IPS-15b (cell line): Measurements from ENCODE around the gene RABGAP1L.

ENCODE experiments used
- H3K27me3 ChIP-seq: one replicate; pipeline ENCODE4 v1.6.1; 2013; ENCODE audit warnings: low read length; ENCODE audit not compliant: control insufficient read depth, insufficient read depth
- H3K36me3 ChIP-seq: one replicate; pipeline ENCODE4 v1.6.1; 2013; ENCODE audit warnings: low read length; ENCODE audit not compliant: control insufficient read depth, insufficient read depth
- H3K4me1 ChIP-seq: one replicate; pipeline ENCODE4 v1.6.1; 2013; ENCODE audit warnings: mild to moderate bottlenecking, low read length; ENCODE audit not compliant: control insufficient read depth, insufficient read depth
- H3K4me3 ChIP-seq: one replicate; pipeline ENCODE4 v1.5.1; 2013; ENCODE audit warnings: low read depth, low read length
- H3K9ac ChIP-seq: one replicate; pipeline ENCODE4 v1.6.1; 2013; ENCODE audit warnings: low read depth, mild to moderate bottlenecking, low read length
- H3K9me3 ChIP-seq: one replicate; pipeline ENCODE4 v1.6.1; 2013; ENCODE audit warnings: mild to moderate bottlenecking, low read length; ENCODE audit not compliant: control insufficient read depth, insufficient read depth

Gene RABGAP1L

GRCh38 chr1:174768949-174769348 is 609.6 kb downstream of the RABGAP1L start:
- Histone ChIP-seq H3K36me3 (no peaks in the 10 kb centered on the region), H3K4me3 (no peak overlapping the region), H3K9ac (no peak overlapping the region), H3K27me3 (no peaks in the 10 kb centered on the region), H3K9me3 (no peaks in the 10 kb centered on the region), H3K4me1 (no peaks in the 10 kb centered on the region)

GRCh38 chr1:174769961-174770549 is 610.7 kb downstream of the RABGAP1L start:
- Histone ChIP-seq H3K9ac (no peak overlapping the region), H3K4me3 (no peak overlapping the region), H3K9me3 (no peaks in the 10 kb centered on the region), H3K4me1 (no peaks in the 10 kb centered on the region), H3K27me3 (no peaks in the 10 kb centered on the region), H3K36me3 (no peaks in the 10 kb centered on the region)

GRCh38 chr1:174775621-174776020 is 616.3 kb downstream of the RABGAP1L start:
- no peak overlapping the region for H3K9ac ChIP-seq
- H3K9me3 ChIP-seq: no peaks in the 10 kb centered on the region
- no peaks in the 10 kb centered on the region for H3K27me3 ChIP-seq
- no peaks in the 10 kb centered on the region for H3K36me3 ChIP-seq
- no peaks in the 10 kb centered on the region for H3K4me1 ChIP-seq
- no peak overlapping the region for H3K4me3 ChIP-seq

DNA sequence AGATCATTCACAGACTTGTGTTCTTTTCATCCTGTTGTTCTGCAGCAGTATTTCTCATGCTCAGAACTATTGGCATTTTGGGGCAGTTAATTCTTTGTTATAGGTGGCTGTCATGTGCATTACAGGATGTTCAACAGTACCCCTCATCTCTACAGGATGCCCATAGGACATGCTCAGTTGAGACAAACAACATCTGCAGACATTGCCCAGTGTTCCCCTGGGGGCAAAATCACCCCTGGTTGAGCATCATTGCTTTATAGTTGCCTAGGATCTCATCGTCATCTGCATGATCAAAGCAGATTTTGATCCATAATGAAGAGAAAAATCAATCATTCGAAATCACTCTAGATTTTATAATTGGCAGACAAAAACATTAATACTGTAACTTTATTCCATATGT is 617.9 kb downstream of the RABGAP1L start:
- Histone ChIP-seq H3K4me1 (no peaks in the 10 kb centered on the region), H3K4me3 (no peak overlapping the region), H3K9ac (no peak overlapping the region), H3K27me3 (no peaks in the 10 kb centered on the region), H3K36me3 (no peaks in the 10 kb centered on the region), H3K9me3 (no peaks in the 10 kb centered on the region)

GRCh38 chr1:174785510-174785909 is 626.2 kb downstream of the RABGAP1L start:
- Histone ChIP-seq H3K9me3 (no peaks in the 10 kb centered on the region), H3K36me3 (no peaks in the 10 kb centered on the region), H3K27me3 (no peaks in the 10 kb centered on the region), H3K9ac (no peak overlapping the region), H3K4me3 (no peak overlapping the region), H3K4me1 (peaks cover 6% of the 10 kb centered on the region)

DNA sequence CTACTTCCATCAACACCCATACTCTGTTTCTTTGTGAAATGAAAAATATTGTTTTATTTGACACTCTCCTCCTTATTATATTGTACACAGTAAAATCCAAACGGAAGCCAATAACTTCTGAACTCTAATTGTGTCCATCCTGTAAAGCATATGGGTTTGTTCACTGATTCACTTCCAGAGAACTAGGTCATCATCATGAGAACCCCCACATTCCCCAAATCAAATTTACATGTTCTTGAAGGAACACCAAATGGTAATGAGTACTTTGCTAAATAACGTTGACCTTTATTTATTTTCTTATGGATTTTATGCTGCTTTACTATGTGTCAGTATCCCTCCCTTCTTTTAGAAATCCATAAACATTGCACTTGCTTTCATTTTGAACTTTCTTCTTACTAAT is 627.0 kb downstream of the RABGAP1L start:
- Histone ChIP-seq H3K9ac (no peak overlapping the region), H3K4me1 (peaks cover 6% of the 10 kb centered on the region), H3K4me3 (no peak overlapping the region), H3K36me3 (no peaks in the 10 kb centered on the region), H3K27me3 (no peaks in the 10 kb centered on the region), H3K9me3 (no peaks in the 10 kb centered on the region)

DNA sequence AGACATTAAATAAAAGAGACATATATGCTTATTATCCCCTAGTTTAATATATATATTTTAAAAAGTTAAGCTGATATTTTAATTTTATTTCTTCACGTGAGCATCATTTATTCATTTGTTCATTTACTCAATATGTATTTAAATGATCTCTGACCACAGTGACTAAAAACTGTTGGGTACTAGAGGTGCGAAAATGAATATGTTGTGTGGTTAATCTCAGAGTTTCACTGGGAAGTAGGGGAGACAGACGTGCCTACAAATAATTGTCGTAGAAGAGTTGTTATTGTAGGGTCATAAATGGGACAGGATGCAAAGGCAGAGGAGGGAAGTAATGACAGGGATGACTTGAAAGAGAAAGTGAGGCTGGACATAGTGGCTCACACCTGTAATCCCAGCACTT is 627.4 kb downstream of the RABGAP1L start:
- peaks cover 6% of the 10 kb centered on the region for H3K4me1 ChIP-seq
- no peak overlapping the region for H3K4me3 ChIP-seq
- H3K9ac ChIP-seq: no peak overlapping the region
- H3K9me3 ChIP-seq: no peaks in the 10 kb centered on the region
- H3K36me3 ChIP-seq: no peaks in the 10 kb centered on the region
- H3K27me3 ChIP-seq: no peaks in the 10 kb centered on the region

DNA sequence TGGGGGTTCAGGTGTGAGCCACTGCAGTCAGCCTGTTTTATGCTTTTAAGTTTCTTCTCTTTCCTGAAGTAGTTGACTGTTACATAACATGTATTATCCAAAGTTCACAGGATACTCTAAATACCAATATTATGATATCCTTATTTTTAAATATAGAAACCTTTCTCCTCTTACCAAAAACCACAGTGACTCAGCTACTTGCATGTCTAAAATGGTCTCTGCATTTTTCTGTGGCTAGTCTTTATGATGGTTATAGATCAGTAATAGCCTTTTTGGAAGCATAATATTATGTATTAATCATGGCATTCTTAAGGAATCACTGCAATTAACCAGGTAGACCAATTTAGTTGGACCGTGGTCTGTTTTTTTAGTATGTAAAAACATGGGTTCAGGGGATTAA is 629.7 kb downstream of the RABGAP1L start:
- H3K36me3 ChIP-seq: no peaks in the 10 kb centered on the region
- no peaks in the 10 kb centered on the region for H3K27me3 ChIP-seq
- H3K9ac ChIP-seq: no peak overlapping the region
- H3K4me3 ChIP-seq: no peak overlapping the region
- no peaks in the 10 kb centered on the region for H3K9me3 ChIP-seq
- no peaks in the 10 kb centered on the region for H3K4me1 ChIP-seq

GRCh38 chr1:174789399-174789798 is 630.1 kb downstream of the RABGAP1L start:
- Histone ChIP-seq H3K9me3 (no peaks in the 10 kb centered on the region), H3K27me3 (no peaks in the 10 kb centered on the region), H3K4me1 (no peaks in the 10 kb centered on the region), H3K4me3 (no peak overlapping the region), H3K9ac (no peak overlapping the region), H3K36me3 (no peaks in the 10 kb centered on the region)

DNA sequence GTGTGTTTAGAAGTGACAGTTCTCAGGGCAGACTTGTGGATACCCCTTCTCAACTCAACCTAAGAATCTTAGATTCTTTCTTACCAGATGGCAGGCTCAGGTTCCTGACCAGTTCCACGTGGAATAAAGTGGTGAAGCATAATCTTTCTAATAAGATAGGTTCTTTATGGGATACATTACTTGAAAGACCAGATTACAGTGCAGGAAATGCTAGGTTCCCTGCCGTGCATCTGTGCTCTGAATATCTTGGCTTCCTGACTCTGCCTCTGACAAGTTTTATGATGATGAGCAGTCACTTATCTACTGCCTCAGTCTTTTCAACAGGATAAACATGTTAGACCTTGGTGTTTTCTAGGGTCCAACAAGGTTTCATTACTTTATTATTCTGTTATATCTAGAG is 632.5 kb downstream of the RABGAP1L start:
- Histone ChIP-seq H3K27me3 (no peaks in the 10 kb centered on the region), H3K36me3 (no peaks in the 10 kb centered on the region), H3K9me3 (no peaks in the 10 kb centered on the region), H3K4me3 (no peak overlapping the region), H3K4me1 (peaks cover 2% of the 10 kb centered on the region), H3K9ac (no peak overlapping the region)

- Histone ChIP-seq H3K4me1 (peaks cover 9% of the 10 kb centered on the region), H3K9ac (no peak overlapping the region), H3K27me3 (no peaks in the 10 kb centered on the region), H3K4me3 (no peak overlapping the region), H3K36me3 (no peaks in the 10 kb centered on the region), H3K9me3 (no peaks in the 10 kb centered on the region)
Observed at GRCh38 chr1:174794861-174795260, 635.5 kb downstream of the RABGAP1L start.

GRCh38 chr1:174795806-174796205 is 636.5 kb downstream of the RABGAP1L start:
- Histone ChIP-seq H3K27me3 (no peaks in the 10 kb centered on the region), H3K9me3 (no peaks in the 10 kb centered on the region), H3K9ac (no peak overlapping the region)

More at GRCh38 chr1:174795806-174796205, 636.5 kb downstream of the RABGAP1L start:
- peaks cover 9% of the 10 kb centered on the region for H3K4me1 ChIP-seq
- H3K4me3 ChIP-seq: no peak overlapping the region
- no peaks in the 10 kb centered on the region for H3K36me3 ChIP-seq
